ENCODE measurements around the gene PRCD. TPM values are rescaled to one million over a fixed set of nuclear protein-coding genes. Genes with fewer than 3 reads are reported as not detected.

PRCD gene
- polyA plus RNA-seq, 1 of the 3 experiments (the other 2 are of a cell fraction): 2.2 TPM

Small RNAs within 50 kb of the gene (small RNA-seq; reads per million reads assigned to genes)
- gene SNORD1A (0 reads per million in 7 experiments), gene SNORD1B (490 to 9,018 (median 1,295) reads per million in 7 experiments)

Other genes starting within 250 kb of the PRCD start
- 6.2 and 7.6 TPM in 2 replicates for gene QRICH2, start 231.8 kb upstream of the PRCD start, polyA plus RNA-seq (2012; rRNA removed)
- gene PRPSAP1, start 186.1 kb upstream of the PRCD start, polyA plus RNA-seq (2012; rRNA removed): 118 and 125 TPM in 2 replicates
- gene SPHK1, start 155.4 kb upstream of the PRCD start, polyA plus RNA-seq (2012; rRNA removed): 7.7 and 12.3 TPM in 2 replicates
- gene UBE2O, start 86.9 kb upstream of the PRCD start, polyA plus RNA-seq (2012; rRNA removed): 20.0 and 25.4 TPM in 2 replicates
- gene AANAT, start 72.4 kb upstream of the PRCD start, polyA plus RNA-seq (2012; rRNA removed): 0.26 TPM in 1 of 2 replicates, not detected in the other
- 14.0 and 16.1 TPM in 2 replicates for gene RHBDF2, start 38.6 kb upstream of the PRCD start, polyA plus RNA-seq (2012; rRNA removed)
- 1.7 and 3.7 TPM in 2 replicates for gene CYGB, start 2.3 kb upstream of the PRCD start, polyA plus RNA-seq (2012; rRNA removed)
- 0.57 and 0.94 TPM in 2 replicates for gene ST6GALNAC2, start 45.8 kb downstream of the PRCD start, polyA plus RNA-seq (2012; rRNA removed)
- gene ST6GALNAC1, start 103.7 kb downstream of the PRCD start, polyA plus RNA-seq (2012; rRNA removed): not detected in 2 replicates
- gene MXRA7, start 170.9 kb downstream of the PRCD start, polyA plus RNA-seq (2012; rRNA removed): 154 and 187 TPM in 2 replicates
- 20.1 and 23.3 TPM in 2 replicates for gene JMJD6, start 186.6 kb downstream of the PRCD start, polyA plus RNA-seq (2012; rRNA removed)
- 75.9 and 96.8 TPM in 2 replicates for gene METTL23, start 186.8 kb downstream of the PRCD start, polyA plus RNA-seq (2012; rRNA removed)
- gene SRSF2, start 197.3 kb downstream of the PRCD start, polyA plus RNA-seq (2012; rRNA removed): 211 and 271 TPM in 2 replicates
- 22.7 and 28.3 TPM in 2 replicates for gene MFSD11, start 198.1 kb downstream of the PRCD start, polyA plus RNA-seq (2012; rRNA removed)

All from SK-N-SH (cell line).